Right lobe of liver (tissue), 4 donors: ENCODE data around the gene BANK1.

ENCODE experiments used
- POLR2A ChIP-seq: fragments of 450-650 bp; IDR thresholded peaks from one replicate; pipeline ENCODE4 v1.6.1; 2017; ENCODE audit warnings: antibody characterized with exemption, mild to moderate bottlenecking
- TF ChIP-seq, protein P1 (sequence below), 4 donors: fragments of 200-600 bp in 3 of 4; fragments of 450-650 bp in 1 of 4; IDR thresholded peaks; one replicate each; pipeline versions ENCODE4 v1.5.1 to v1.8.0; 2016 to 2022; ENCODE audit warnings: antibody characterized with exemption in 4 of 4, mild to moderate bottlenecking in 2 of 4
- donor health status: DM: no; HTN: no; CAD: no.
- donor health status: DM: no; HTN: no; CAD: no.
- donor health status: DM: no; HTN: yes; CAD: no.

DNA sequence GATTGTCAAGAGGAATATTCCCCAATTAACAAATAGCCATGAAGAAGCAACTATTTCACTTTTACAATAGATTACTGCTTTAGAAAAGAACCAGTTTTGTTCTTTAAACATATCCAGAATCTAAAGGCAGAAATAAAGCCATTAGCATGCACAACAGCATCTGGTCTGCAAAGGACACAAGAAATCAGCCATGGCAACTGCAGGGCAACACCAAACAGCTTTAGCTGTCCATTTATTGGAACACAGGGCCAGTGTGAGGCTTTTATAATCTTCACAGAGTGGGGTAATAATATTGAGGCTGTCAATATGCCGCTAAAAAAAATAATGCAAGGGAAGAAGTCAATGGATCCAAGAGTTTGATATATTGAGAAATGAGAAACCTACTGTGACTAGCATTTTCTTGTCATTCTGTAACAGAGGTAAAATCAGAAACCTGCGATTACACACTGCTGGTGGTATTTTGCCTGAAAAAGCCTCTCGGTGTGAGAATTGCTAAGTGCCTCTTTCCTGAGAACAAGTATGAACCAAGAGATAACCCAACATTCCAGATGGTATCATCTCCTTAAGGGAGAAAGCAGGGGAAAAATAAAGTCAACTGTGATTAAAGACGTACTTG, 2.7 kb upstream of the BANK1 start:
- TF ChIP-seq POLR2A = no peak
- TF ChIP-seq, protein P1, sequence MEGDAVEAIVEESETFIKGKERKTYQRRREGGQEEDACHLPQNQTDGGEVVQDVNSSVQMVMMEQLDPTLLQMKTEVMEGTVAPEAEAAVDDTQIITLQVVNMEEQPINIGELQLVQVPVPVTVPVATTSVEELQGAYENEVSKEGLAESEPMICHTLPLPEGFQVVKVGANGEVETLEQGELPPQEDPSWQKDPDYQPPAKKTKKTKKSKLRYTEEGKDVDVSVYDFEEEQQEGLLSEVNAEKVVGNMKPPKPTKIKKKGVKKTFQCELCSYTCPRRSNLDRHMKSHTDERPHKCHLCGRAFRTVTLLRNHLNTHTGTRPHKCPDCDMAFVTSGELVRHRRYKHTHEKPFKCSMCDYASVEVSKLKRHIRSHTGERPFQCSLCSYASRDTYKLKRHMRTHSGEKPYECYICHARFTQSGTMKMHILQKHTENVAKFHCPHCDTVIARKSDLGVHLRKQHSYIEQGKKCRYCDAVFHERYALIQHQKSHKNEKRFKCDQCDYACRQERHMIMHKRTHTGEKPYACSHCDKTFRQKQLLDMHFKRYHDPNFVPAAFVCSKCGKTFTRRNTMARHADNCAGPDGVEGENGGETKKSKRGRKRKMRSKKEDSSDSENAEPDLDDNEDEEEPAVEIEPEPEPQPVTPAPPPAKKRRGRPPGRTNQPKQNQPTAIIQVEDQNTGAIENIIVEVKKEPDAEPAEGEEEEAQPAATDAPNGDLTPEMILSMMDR (IDR thresholded peaks at IDR 0.05) = no peak
